Stomach (tissue), 4 donors: ENCODE results near the gene KCTD12.

Experiments
- CTCF ChIP-seq, 7 experiments: fragments of 450-650 bp in 4 of 7; fragments of 200-600 bp in 3 of 7; sonication (generic) in 3 of 7; IDR thresholded peaks; one replicate each; pipeline ENCODE4 v1.5.1; 2016 to 2019; ENCODE audit warnings: antibody characterized with exemption in 7 of 7, control low read depth in 2 of 7, mild to moderate bottlenecking in 1 of 7
- EP300 ChIP-seq: sonication (generic); formaldehyde crosslinking; IDR thresholded peaks from one replicate; pipeline ENCODE4 v1.6.1; 2017; ENCODE audit warnings: antibody characterized with exemption
- POLR2A ChIP-seq, 4 donors: fragments of 450-650 bp; IDR thresholded peaks; one replicate each; pipeline ENCODE4 v1.6.1; 2016; ENCODE audit warnings: antibody characterized with exemption in 4 of 4, control low read depth in 2 of 4, mild to moderate bottlenecking in 1 of 4, moderate library complexity in 1 of 4
- POLR2AphosphoS5 ChIP-seq, 3 donors: sonication (generic); formaldehyde crosslinking; IDR thresholded peaks; one replicate each; pipeline ENCODE4 v1.6.1; 2016; ENCODE audit warnings: antibody characterized with exemption in 3 of 3

GRCh38 chr13:76925115-76925514 lies 38.9 kb upstream of the KCTD12 start:
- TF ChIP-seq CTCF (IDR thresholded peaks at IDR 0.05) (no peak), POLR2AphosphoS5 (IDR thresholded peaks at IDR 0.05) (no peak), EP300 (no peak), POLR2A (IDR thresholded peaks at IDR 0.05) (no peak)
